Measurements from ENCODE around the gene CYP51A1.

DNA sequence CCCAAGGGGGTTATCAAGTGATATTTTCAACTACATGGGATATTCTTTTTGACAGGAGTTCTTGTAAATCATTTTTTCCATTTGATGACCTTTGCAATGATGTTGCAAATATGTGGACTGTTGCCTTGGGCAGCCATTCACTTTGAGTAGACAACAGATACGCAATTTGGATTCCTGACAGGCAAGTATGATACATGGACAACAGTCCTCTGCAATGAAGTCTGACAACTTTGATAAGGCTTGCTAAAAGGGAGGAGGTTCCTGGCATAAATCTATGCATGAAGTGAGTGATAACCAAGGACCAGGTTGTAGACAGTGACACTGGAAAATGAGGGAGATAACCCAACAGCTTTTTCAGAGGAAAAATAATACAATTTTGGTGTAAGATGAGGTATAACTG lies 27.0 kb upstream of the CYP51A1 start:
- TF ChIP-seq, protein P1, sequence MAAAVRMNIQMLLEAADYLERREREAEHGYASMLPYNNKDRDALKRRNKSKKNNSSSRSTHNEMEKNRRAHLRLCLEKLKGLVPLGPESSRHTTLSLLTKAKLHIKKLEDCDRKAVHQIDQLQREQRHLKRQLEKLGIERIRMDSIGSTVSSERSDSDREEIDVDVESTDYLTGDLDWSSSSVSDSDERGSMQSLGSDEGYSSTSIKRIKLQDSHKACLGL (CRISPR knock-in tag; IDR thresholded peaks at IDR 0.05), result no peak
- TF ChIP-seq RAD21 (CRISPR knock-in tag; IDR thresholded peaks at IDR 0.05) (no peak), JUNB (CRISPR knock-in tag; IDR thresholded peaks at IDR 0.05; ENCODE audit: borderline replicate concordance) (no peak), GABPA (IDR thresholded peaks at IDR 0.05; ENCODE audit: low read depth, low read length) (no peak), GABPA (CRISPR knock-in tag; IDR thresholded peaks at IDR 0.05; ENCODE audit: low read depth) (no peak), ZNF44 (CRISPR knock-in tag; IDR thresholded peaks at IDR 0.05) (no peak), EP300 (IDR thresholded peaks at IDR 0.05; ENCODE audit: low read depth in 2 of 2, low read length in 2 of 2) (no peak), EP300 (CRISPR knock-in tag; IDR thresholded peaks at IDR 0.05; ENCODE audit: borderline replicate concordance) (no peak), TRIM24 (CRISPR knock-in tag; IDR thresholded peaks at IDR 0.05) (no peak), TOE1 (CRISPR knock-in tag; IDR thresholded peaks at IDR 0.05) (no peak), PLRG1 (conservative IDR thresholded peaks at IDR 0.05) (no peak), GFI1 (CRISPR knock-in tag; IDR thresholded peaks at IDR 0.05; ENCODE audit: borderline replicate concordance) (no peak), ZNF121 (CRISPR knock-in tag; IDR thresholded peaks at IDR 0.05) (no peak)
- TF ChIP-seq, protein P2, sequence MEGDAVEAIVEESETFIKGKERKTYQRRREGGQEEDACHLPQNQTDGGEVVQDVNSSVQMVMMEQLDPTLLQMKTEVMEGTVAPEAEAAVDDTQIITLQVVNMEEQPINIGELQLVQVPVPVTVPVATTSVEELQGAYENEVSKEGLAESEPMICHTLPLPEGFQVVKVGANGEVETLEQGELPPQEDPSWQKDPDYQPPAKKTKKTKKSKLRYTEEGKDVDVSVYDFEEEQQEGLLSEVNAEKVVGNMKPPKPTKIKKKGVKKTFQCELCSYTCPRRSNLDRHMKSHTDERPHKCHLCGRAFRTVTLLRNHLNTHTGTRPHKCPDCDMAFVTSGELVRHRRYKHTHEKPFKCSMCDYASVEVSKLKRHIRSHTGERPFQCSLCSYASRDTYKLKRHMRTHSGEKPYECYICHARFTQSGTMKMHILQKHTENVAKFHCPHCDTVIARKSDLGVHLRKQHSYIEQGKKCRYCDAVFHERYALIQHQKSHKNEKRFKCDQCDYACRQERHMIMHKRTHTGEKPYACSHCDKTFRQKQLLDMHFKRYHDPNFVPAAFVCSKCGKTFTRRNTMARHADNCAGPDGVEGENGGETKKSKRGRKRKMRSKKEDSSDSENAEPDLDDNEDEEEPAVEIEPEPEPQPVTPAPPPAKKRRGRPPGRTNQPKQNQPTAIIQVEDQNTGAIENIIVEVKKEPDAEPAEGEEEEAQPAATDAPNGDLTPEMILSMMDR (CRISPR knock-in tag; IDR thresholded peaks at IDR 0.05), result no peak

Measured in HepG2 (cell line).